GM19240 (cell line): ENCODE data around the gene SLC6A17.

Source experiments
- DNase-seq: peaks from one replicate; pipeline ENCODE4 v3.0.0; 2011; ENCODE audit warnings: low spot score; ENCODE audit not compliant: insufficient read length

SLC6A17 gene

GRCh38 chr1:110173466-110174105, 23.3 kb downstream of the SLC6A17 start:
- no peak for DNase-seq

GRCh38 chr1:110174961-110175360, 24.7 kb downstream of the SLC6A17 start:
- no peak for DNase-seq

GRCh38 chr1:110176299-110176956, 26.1 kb downstream of the SLC6A17 start:
- no peak for DNase-seq

GRCh38 chr1:110177775-110178174, 27.5 kb downstream of the SLC6A17 start:
- no peak for DNase-seq

- no peak for DNase-seq
Observed at GRCh38 chr1:110183642-110184167, 33.4 kb downstream of the SLC6A17 start.

- DNase-seq, result no peak
Observed at GRCh38 chr1:110184446-110184845, 34.2 kb downstream of the SLC6A17 start.

GRCh38 chr1:110185181-110185580, 34.9 kb downstream of the SLC6A17 start:
- no peak for DNase-seq

GRCh38 chr1:110186558-110186957, 36.3 kb downstream of the SLC6A17 start:
- no peak for DNase-seq

- no peak for DNase-seq
Observed at GRCh38 chr1:110187139-110187890, 37.0 kb downstream of the SLC6A17 start.

- no peak for DNase-seq
Observed at GRCh38 chr1:110188035-110188618, 37.8 kb downstream of the SLC6A17 start.

- DNase-seq, result no peak
Observed at GRCh38 chr1:110189181-110189580, 38.9 kb downstream of the SLC6A17 start.

- no peak for DNase-seq
Observed at GRCh38 chr1:110190282-110190929, 40.1 kb downstream of the SLC6A17 start.

GRCh38 chr1:110192541-110192940, 42.2 kb downstream of the SLC6A17 start:
- DNase-seq, result no peak

GRCh38 chr1:110195196-110195595, 44.9 kb downstream of the SLC6A17 start:
- no peak for DNase-seq

- peak; percentile 87 for DNase-seq
Observed at GRCh38 chr1:110196917-110197765, 46.8 kb downstream of the SLC6A17 start.

GRCh38 chr1:110197905-110198629, 47.8 kb downstream of the SLC6A17 start:
- no peak for DNase-seq

- DNase-seq, result no peak
Observed at GRCh38 chr1:110198746-110199145, 48.5 kb downstream of the SLC6A17 start.

GRCh38 chr1:110200190-110200589, 49.9 kb downstream of the SLC6A17 start:
- DNase-seq, result no peak

GRCh38 chr1:110200666-110201065, 50.4 kb downstream of the SLC6A17 start:
- DNase-seq, result no peak
